HG02973 (cell line): ENCODE measurements around the gene DUOX1.

Source experiments
- ATAC-seq: cut with Tn5 transposase; IDR thresholded peaks from one replicate; pipeline ENCODE4 v1.9.1; 2021; ENCODE audit warnings: moderate library complexity; ENCODE audit not compliant: unreplicated experiment

The DUOX1 gene

GRCh38 chr15:45105586-45105985 is 24.2 kb upstream of the DUOX1 start:
- ATAC-seq: no peak

- no peak for ATAC-seq
These were observed 23.6 kb upstream of the DUOX1 start for GRCh38 chr15:45106002-45106790.

GRCh38 chr15:45107941-45108630 is 21.7 kb upstream of the DUOX1 start:
- ATAC-seq: no peak

GRCh38 chr15:45110256-45110820 is 19.5 kb upstream of the DUOX1 start:
- ATAC-seq: no peak

GRCh38 chr15:45111390-45112142 is 18.2 kb upstream of the DUOX1 start:
- no peak for ATAC-seq

GRCh38 chr15:45112143-45112590 is 17.6 kb upstream of the DUOX1 start:
- no peak for ATAC-seq

GRCh38 chr15:45112591-45113379 is 17.0 kb upstream of the DUOX1 start:
- no peak for ATAC-seq

- ATAC-seq: no peak
These were observed 16.3 kb upstream of the DUOX1 start for GRCh38 chr15:45113380-45113990.

GRCh38 chr15:45114076-45114750 is 15.6 kb upstream of the DUOX1 start, which contains the start of the genes DUOX2 and DUOXA2:
DUOX2 (minus strand) TSS chr15:45114172; CDS start chr15:45113411, 761 bp downstream.
DUOXA2 (plus strand) TSS chr15:45114326; CDS start chr15:45114606, 280 bp downstream.
- ATAC-seq: no peak

- ATAC-seq: no peak
These were observed 15.1 kb upstream of the DUOX1 start for GRCh38 chr15:45114751-45115085.

GRCh38 chr15:45115312-45115820 is 14.4 kb upstream of the DUOX1 start:
- no peak for ATAC-seq

GRCh38 chr15:45116006-45116481 is 13.8 kb upstream of the DUOX1 start:
- ATAC-seq: no peak

- no peak for ATAC-seq
These were observed 13.1 kb upstream of the DUOX1 start for GRCh38 chr15:45116482-45117307.

GRCh38 chr15:45117308-45118130 is 12.3 kb upstream of the DUOX1 start:
- ATAC-seq: no peak

GRCh38 chr15:45118131-45118588 is 11.6 kb upstream of the DUOX1 start:
- peak; percentile 91 for ATAC-seq

- no peak for ATAC-seq
These were observed 10.8 kb upstream of the DUOX1 start for GRCh38 chr15:45118996-45119395.
